HG02973 (cell line): ENCODE measurements around the gene ACSS1.

Experiments used
- ATAC-seq: cut with Tn5 transposase; IDR thresholded peaks from one replicate; pipeline ENCODE4 v1.9.1; 2021; ENCODE audit warnings: moderate library complexity; ENCODE audit not compliant: unreplicated experiment

The ACSS1 gene

GRCh38 chr20:24980291-24981053, 77.5 kb downstream of the ACSS1 start:
- ATAC-seq = no peak

GRCh38 chr20:24979036-24979960, 78.6 kb downstream of the ACSS1 start:
- no peak for ATAC-seq

GRCh38 chr20:24978513-24978912, 79.4 kb downstream of the ACSS1 start:
- ATAC-seq = no peak

- ATAC-seq = no peak
These were observed 80.1 kb downstream of the ACSS1 start for GRCh38 chr20:24977797-24978196.

GRCh38 chr20:24977336-24977735, 80.6 kb downstream of the ACSS1 start:
- ATAC-seq = no peak

GRCh38 chr20:24972341-24972740, 85.6 kb downstream of the ACSS1 start:
- ATAC-seq = no peak

GRCh38 chr20:24971376-24972101, 86.4 kb downstream of the ACSS1 start:
- no peak for ATAC-seq

- no peak for ATAC-seq
These were observed 87.2 kb downstream of the ACSS1 start for GRCh38 chr20:24970754-24971153.

- ATAC-seq = no peak
These were observed 87.8 kb downstream of the ACSS1 start for GRCh38 chr20:24970030-24970553.

- ATAC-seq = no peak
These were observed 88.5 kb downstream of the ACSS1 start for GRCh38 chr20:24969186-24970029.

GRCh38 chr20:24968278-24968800, 89.6 kb downstream of the ACSS1 start:
- ATAC-seq = no peak

GRCh38 chr20:24966317-24967012, 91.5 kb downstream of the ACSS1 start:
- no peak for ATAC-seq

- no peak for ATAC-seq
These were observed 92.6 kb downstream of the ACSS1 start for GRCh38 chr20:24965065-24965919.

GRCh38 chr20:24964506-24964840, 93.5 kb downstream of the ACSS1 start:
- ATAC-seq = no peak

GRCh38 chr20:24963672-24964505, 94.0 kb downstream of the ACSS1 start:
- ATAC-seq = no peak

GRCh38 chr20:24962510-24962909, 95.4 kb downstream of the ACSS1 start:
- ATAC-seq = no peak

GRCh38 chr20:24962182-24962492, 95.8 kb downstream of the ACSS1 start:
- no peak for ATAC-seq
